ENCODE data around the gene TENT4A.

- no peak for TF ChIP-seq CTCF (IDR thresholded peaks at IDR 0.05 in 2 of 3, conservative IDR thresholded peaks at IDR 0.05 in 1 of 3; ENCODE audit: control insufficient read depth in 2 of 3, extremely low read depth in 1 of 3, insufficient read depth in 1 of 3, low read depth in 3 of 3, low read length in 3 of 3)
- no peak for TF ChIP-seq POLR2A (IDR thresholded peaks at IDR 0.05; ENCODE audit: low read depth, low read length)
- TF ChIP-seq ELK1 (IDR thresholded peaks at IDR 0.05; ENCODE audit: low read depth, low read length) = no peak
- TF ChIP-seq REST (IDR thresholded peaks at IDR 0.05; ENCODE audit: low read depth, low read length) = no peak
- no peak for TF ChIP-seq SRF (IDR thresholded peaks at IDR 0.05; ENCODE audit: low read depth in 2 of 2, low read length in 2 of 2)
- TF ChIP-seq PAX8 (IDR thresholded peaks at IDR 0.05) = no peak
- TF ChIP-seq POU2F2 (IDR thresholded peaks at IDR 0.05; ENCODE audit: borderline replicate concordance, low read depth, low read length) = no peak
Measured at GRCh38 chr5:6733411-6734242, 20.4 kb downstream of the TENT4A start.
